HL-60 (cell line): ENCODE results near the gene ATP11A.

Source experiments
- DNase-seq, 2 experiments: peaks; one replicate each; pipeline ENCODE4 v3.0.0-alpha.2; 2010 to 2020; ENCODE audit warnings: low read depth in 1 of 2, low spot score in 1 of 2
- H3K27ac ChIP-seq: fragments of 250-450 bp; sonication (Bioruptor Pico); replicated peaks from 2 replicates; pipeline ENCODE4 v1.5.1; 2020; ENCODE audit warnings: mild to moderate bottlenecking, moderate library complexity
- H3K27me3 ChIP-seq: fragments of 250-450 bp; sonication (Bioruptor Pico); 2 replicates; pipeline ENCODE4 v1.5.1; 2021; ENCODE audit warnings: mild to moderate bottlenecking, moderate library complexity; ENCODE audit not compliant: insufficient read depth, poor library complexity, severe bottlenecking
- H3K4me3 ChIP-seq: replicated peaks from 2 replicates; pipeline ENCODE4 v1.5.1; 2011; ENCODE audit warnings: mild to moderate bottlenecking, control low read depth, low read length; ENCODE audit not compliant: insufficient read depth
- CTCF ChIP-seq: IDR thresholded peaks from one replicate; pipeline ENCODE4 v1.5.1; 2011; ENCODE audit warnings: low read length, control low read depth, inconsistent platforms; ENCODE audit not compliant: insufficient read depth
- GABPA ChIP-seq: IDR thresholded peaks from 2 replicates; pipeline ENCODE4 v1.6.1; 2012; ENCODE audit warnings: low read depth
- POLR2AphosphoS5 ChIP-seq: IDR thresholded peaks from 2 replicates; pipeline ENCODE4 v1.6.1; 2012; ENCODE audit warnings: low read depth
- REST ChIP-seq: IDR thresholded peaks from 2 replicates; pipeline ENCODE4 v1.6.1; 2012; ENCODE audit warnings: low read depth; ENCODE audit not compliant: insufficient replicate concordance
- SPI1 ChIP-seq: IDR thresholded peaks from 2 replicates; pipeline ENCODE4 v1.6.1; 2012; ENCODE audit warnings: low read depth, mild to moderate bottlenecking, borderline replicate concordance

The ATP11A gene

GRCh38 chr13:112714376-112715174 lies 24.7 kb downstream of the ATP11A start:
- TF ChIP-seq SPI1 (no peak), CTCF (no peak), REST (no peak), POLR2AphosphoS5 (no peak), GABPA (no peak)

GRCh38 chr13:112715210-112715609 lies 25.4 kb downstream of the ATP11A start:
- Histone ChIP-seq H3K27ac (no peak overlapping the region), H3K27me3 (no peaks in the 10 kb centered on the region), H3K4me3 (no peak overlapping the region)
- no peak for TF ChIP-seq GABPA
- TF ChIP-seq SPI1: no peak
- DNase-seq: no peak

More at GRCh38 chr13:112714376-112715174, 24.7 kb downstream of the ATP11A start:
- Histone ChIP-seq H3K27me3 (no peaks in the 10 kb centered on the region), H3K27ac (no peak overlapping the region), H3K4me3 (no peak overlapping the region)
- no peak for DNase-seq

- DNase-seq: no peak
- Histone ChIP-seq H3K27me3 (no peaks in the 10 kb centered on the region), H3K27ac (no peak overlapping the region), H3K4me3 (no peak overlapping the region)
- no peak for TF ChIP-seq SPI1
- TF ChIP-seq POLR2AphosphoS5: no peak
- TF ChIP-seq CTCF: no peak
- no peak for TF ChIP-seq GABPA
- no peak for TF ChIP-seq REST
Measured at GRCh38 chr13:112715715-112716460, 26.1 kb downstream of the ATP11A start.

GRCh38 chr13:112716461-112716820 lies 26.6 kb downstream of the ATP11A start:
- Histone ChIP-seq H3K4me3 (no peak overlapping the region), H3K27me3 (no peaks in the 10 kb centered on the region), H3K27ac (no peak overlapping the region)
- no peak for TF ChIP-seq POLR2AphosphoS5
- TF ChIP-seq GABPA: no peak
- TF ChIP-seq CTCF: no peak
- TF ChIP-seq REST: no peak
- TF ChIP-seq SPI1: no peak
- no peak for DNase-seq
